OCI-LY3 (cell line): ENCODE data around the gene LHFPL2.

ENCODE experiments used
- CTCF ChIP-seq: fragments of 200-600, 300-600 bp; sonication (generic); IDR thresholded peaks from 2 replicates; pipeline ENCODE4 v1.5.1; 2014; ENCODE audit warnings: antibody characterized with exemption, low read length, low read depth
- EZH2phosphoT487 ChIP-seq: fragments of 200-600 bp; shearing (Covaris generic); IDR thresholded peaks from 2 replicates; pipeline ENCODE4 v1.6.1; 2018; ENCODE audit warnings: antibody characterized with exemption, mixed run types, low read depth

GRCh38 chr5:78511121-78511906, 137.3 kb downstream of the LHFPL2 start:
- TF ChIP-seq CTCF (no peak), EZH2phosphoT487 (no peak)
